GM12864 (cell line): Measurements from ENCODE around the gene ANTXR1.

Experiments used
- DNase-seq: peaks from one replicate; pipeline ENCODE4 v3.0.0-alpha.2; 2011; ENCODE audit warnings: low read depth
- H3K4me3 ChIP-seq: 2 replicates; pipeline ENCODE4 v1.5.1; 2011; ENCODE audit warnings: mild to moderate bottlenecking, low read depth, low read length, control low read depth
- TF ChIP-seq, protein P1 (sequence below): IDR thresholded peaks from 2 replicates; pipeline ENCODE4 v1.5.1; 2011; ENCODE audit warnings: low read depth, mild to moderate bottlenecking, moderate library complexity, low read length, control low read depth, inconsistent platforms; ENCODE audit errors: missing control alignments

The ANTXR1 gene

DNA sequence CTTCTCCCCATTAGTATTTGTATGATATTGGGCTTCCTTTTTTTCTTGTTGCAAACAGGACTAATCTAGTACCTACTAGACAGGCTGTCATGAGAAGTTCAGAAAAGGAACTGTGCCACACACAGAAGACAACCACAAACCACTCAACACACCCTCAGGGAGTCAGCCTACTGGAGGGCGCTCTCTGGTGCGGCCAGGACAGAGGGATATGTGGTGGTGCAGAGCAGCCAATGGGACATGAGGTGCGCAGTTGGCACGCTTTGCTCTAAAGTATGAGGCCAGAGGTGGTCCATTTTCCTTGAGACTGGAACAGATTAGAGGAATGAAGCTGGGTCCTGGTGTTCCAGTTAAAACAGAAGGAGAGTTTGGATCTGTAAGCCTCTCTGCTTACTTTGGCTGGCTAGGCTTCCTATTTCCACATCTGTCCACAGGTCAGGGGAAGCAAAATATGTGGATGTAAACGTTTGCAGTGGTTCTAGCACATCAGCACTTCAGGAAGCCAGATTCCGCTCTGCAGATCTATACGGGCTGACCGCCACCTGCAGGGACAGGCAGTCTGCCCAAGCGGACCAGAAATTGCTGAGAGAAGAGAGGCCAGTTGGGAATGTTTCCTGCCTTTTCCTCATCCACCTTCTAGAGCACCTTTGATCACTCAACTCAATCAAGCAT lies 260.0 kb downstream of the ANTXR1 start:
- no peak for DNase-seq
- TF ChIP-seq, protein P1, sequence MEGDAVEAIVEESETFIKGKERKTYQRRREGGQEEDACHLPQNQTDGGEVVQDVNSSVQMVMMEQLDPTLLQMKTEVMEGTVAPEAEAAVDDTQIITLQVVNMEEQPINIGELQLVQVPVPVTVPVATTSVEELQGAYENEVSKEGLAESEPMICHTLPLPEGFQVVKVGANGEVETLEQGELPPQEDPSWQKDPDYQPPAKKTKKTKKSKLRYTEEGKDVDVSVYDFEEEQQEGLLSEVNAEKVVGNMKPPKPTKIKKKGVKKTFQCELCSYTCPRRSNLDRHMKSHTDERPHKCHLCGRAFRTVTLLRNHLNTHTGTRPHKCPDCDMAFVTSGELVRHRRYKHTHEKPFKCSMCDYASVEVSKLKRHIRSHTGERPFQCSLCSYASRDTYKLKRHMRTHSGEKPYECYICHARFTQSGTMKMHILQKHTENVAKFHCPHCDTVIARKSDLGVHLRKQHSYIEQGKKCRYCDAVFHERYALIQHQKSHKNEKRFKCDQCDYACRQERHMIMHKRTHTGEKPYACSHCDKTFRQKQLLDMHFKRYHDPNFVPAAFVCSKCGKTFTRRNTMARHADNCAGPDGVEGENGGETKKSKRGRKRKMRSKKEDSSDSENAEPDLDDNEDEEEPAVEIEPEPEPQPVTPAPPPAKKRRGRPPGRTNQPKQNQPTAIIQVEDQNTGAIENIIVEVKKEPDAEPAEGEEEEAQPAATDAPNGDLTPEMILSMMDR: no peak
- H3K4me3 ChIP-seq: no peak overlapping the region

DNA sequence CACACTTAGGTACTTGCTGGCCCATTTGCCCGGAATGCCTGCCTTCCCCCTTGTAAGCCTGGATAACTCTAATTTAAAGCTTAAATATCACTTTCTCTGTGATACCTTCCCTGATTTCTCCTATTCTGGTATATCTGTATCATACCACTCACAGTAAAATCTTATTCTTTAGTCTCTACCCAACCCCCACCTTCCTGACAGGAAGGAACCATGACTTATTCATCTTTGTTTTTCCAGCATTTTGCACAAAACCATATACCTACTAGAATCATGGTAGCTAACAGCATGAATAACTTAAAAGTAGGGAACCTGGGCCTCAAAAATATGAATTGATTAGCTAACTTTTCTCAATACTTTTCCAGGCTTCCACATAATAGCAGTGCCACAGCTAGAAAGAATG lies 262.5 kb downstream of the ANTXR1 start:
- H3K4me3 ChIP-seq: no peak overlapping the region
- TF ChIP-seq, protein P1: no peak
- DNase-seq: no peak

DNA sequence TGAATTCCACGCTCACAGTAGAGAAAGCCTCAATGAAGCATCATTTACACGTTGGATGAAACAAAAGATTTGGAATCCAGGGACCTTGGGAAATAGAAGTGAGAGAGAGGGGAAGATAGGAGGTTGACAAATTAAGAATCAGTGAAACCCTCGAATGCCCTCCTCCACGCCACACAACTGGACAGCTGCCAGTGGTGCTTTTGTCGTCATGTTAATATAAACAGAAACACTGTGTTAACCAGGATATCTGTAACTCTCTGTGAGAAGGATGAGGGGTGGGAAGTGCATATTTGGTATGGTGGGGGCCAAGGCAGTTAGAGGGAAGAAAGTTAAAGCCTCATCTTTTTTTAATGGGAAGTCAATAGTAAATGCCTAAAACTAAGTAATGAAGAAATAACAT lies 265.4 kb downstream of the ANTXR1 start:
- DNase-seq: no peak
- TF ChIP-seq, protein P1: no peak
- H3K4me3 ChIP-seq: no peak overlapping the region

DNA sequence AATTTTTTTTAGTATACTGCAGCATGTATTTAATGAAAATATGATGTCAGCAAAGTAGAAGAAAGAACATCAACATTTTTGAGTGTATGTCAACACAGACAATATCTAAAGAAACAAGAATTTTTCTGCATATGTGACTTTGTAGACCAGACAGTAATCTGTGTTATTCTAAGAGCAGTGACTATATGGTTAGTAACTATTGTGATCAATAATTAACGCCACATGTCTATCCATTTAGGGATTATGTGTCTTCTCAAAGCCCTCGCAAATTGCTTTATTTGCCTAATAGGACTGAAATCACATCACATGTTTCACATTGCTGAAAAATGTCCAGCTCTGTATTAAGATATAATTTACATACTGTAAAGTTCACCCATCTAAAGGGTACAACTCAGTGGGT lies 266.2 kb downstream of the ANTXR1 start:
- no peak overlapping the region for H3K4me3 ChIP-seq
- no peak for DNase-seq
- TF ChIP-seq, protein P1: no peak

DNA sequence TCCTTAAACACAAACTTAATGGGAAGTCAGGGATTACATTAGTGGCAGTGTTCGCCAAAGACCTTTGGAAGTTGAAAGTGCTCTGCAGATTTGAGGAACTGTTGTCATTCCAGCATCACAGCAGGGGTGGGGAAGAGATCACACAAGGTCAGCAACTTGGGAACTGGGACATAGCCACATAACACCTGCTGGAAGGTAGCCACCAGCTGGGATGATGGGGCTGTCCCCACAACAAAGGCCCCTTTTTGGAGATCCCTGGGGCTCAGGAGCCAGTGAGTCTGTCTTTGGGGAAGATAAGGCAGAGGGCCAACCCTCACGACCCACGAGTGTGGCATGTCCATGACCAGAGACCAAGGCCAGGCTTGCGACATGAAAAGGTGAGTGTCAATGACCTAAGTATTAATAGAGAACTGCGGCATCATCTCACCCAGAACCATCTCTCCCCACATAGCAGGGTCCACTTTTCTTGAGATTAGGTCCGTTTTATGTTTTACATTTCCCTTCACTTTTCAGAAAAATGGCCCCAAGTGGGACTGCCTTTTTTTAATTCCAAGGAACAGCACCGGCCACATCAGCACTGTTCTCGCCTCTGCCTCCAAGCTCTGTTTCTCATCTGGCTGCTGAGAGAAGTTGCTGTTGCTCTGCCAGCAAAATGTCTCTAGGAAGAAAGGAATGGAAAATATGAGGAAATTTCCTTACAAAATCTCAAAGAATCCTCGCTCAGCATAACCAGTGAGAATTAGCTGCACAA lies 267.1 kb downstream of the ANTXR1 start:
- no peak overlapping the region for H3K4me3 ChIP-seq
- no peak for DNase-seq
- TF ChIP-seq, protein P1: no peak

DNA sequence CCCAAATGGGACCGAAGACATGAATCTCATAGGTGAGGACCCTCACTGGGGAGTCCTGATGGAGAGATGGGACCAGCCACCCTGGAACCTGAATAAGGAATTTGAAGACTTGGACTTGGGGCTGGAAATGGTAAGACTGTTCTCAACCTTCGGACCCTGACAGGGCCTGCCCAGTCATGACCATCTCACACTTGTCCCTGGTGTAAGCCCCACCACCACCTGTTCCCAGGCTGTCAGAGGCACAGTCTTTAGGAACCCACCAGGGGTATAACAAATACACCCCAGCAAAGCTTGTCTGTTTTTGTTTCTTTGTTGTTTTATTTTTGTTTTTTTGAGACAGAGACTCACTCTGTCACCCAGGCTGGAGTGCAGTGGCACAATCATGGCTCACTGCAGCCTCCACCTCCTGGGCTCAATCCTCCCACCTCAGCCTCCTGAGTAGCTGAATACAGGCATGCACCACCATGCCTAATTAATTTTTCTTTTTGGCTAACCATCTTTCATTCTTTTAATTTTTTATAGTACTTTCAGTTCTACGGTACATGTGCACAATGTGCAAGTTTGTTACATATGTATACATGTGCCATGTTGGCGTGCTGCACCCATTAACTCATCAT lies 267.9 kb downstream of the ANTXR1 start:
- TF ChIP-seq, protein P1: no peak
- no peak overlapping the region for H3K4me3 ChIP-seq
- no peak for DNase-seq
